GM18909 (cell line): ENCODE measurements around the gene SDCCAG8.

Experiments used
- ATAC-seq: cut with Tn5 transposase; IDR thresholded peaks from one replicate; pipeline ENCODE4 v1.9.1; 2021; ENCODE audit warnings: mild to moderate bottlenecking; ENCODE audit not compliant: unreplicated experiment, poor library complexity

The SDCCAG8 gene

GRCh38 chr1:243473227-243474135 lies 217.6 kb downstream of the SDCCAG8 start:
- ATAC-seq: no peak

- ATAC-seq: no peak
These were observed 218.5 kb downstream of the SDCCAG8 start for GRCh38 chr1:243474136-243474881.

DNA sequence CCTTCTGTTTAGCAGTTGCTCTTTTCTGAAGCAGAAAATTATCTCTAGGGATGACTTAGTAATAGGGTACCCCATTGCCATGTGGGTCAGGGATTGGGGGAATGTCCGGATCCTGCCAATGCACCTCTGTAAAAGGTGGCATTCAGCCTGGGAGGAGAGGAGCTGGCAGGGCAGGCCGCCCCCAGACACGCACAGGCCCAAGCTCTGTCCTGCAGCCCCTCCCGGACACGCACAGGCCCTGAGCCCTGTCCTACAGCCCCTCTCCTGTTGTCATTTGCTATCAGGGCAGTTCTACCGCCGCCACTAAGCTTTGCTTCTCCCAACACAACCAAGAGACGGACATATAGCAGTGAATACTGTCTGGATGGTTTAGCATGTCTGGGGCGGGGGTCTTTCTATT lies 219.1 kb downstream of the SDCCAG8 start:
- no peak for ATAC-seq

DNA sequence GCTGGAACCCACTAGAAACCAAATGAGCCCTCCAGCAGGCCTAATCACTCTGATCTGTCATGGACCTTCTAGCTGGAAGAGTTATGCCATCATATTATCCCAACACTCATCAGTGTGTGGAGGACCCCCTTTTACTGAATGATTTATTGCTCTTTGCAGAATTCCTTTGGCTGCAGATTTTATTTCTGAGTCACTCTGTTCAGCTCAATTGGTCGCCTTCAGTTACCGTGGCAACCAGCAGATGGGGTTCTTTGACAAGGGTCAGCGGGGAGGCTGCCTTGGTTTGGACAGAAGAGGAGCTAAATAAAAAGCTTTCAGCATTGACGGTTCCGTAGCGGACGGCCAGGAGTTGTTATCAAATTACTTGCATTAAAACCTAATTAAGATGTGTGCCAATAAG lies 220.1 kb downstream of the SDCCAG8 start:
- no peak for ATAC-seq

DNA sequence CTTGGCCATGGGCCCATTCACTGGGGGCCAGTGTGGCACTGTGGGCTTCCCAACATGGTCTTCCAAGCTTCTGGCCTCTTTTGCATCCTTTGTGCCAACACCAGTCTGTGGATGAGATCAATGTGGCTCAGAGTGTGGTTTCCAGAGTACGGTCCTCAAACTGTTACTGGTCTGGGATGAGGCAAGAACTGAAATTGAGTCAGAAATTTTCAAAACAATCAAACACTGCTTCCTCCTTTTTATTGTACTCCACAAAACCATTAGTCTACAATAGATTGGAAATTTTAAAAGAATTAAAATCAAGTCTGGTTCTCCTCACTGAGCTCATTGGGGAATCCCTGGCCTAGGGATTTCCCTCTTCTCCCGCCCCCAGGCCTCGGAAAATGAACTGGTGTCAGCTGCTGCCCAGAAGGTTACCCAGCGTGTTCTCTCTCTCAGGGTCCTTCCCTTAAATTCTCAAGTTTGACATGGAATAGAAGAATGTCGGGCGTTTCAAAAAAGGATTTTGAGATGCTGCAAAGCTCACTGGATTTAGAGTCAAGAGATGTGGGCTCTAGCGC lies 222.0 kb downstream of the SDCCAG8 start:
- ATAC-seq: no peak

DNA sequence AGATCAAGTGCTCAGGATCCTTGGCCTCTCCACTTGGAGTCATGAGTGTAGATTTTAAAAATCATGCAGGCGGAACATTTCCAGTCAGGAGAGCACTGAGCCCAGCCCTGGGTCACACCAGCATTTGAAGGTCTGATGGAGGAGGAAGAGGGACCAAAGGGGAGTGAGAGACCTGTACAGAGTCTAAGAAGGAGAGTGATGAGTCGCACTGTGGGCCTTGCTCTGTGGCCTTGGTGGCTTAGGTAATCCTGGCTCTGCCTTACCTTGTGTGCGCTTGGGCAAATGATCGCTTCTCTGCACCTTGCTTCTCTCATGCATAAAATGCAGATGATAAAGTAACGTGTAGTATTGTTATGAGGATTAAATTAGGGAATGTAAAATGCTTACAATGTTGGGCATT lies 225.3 kb downstream of the SDCCAG8 start:
- ATAC-seq: no peak

DNA sequence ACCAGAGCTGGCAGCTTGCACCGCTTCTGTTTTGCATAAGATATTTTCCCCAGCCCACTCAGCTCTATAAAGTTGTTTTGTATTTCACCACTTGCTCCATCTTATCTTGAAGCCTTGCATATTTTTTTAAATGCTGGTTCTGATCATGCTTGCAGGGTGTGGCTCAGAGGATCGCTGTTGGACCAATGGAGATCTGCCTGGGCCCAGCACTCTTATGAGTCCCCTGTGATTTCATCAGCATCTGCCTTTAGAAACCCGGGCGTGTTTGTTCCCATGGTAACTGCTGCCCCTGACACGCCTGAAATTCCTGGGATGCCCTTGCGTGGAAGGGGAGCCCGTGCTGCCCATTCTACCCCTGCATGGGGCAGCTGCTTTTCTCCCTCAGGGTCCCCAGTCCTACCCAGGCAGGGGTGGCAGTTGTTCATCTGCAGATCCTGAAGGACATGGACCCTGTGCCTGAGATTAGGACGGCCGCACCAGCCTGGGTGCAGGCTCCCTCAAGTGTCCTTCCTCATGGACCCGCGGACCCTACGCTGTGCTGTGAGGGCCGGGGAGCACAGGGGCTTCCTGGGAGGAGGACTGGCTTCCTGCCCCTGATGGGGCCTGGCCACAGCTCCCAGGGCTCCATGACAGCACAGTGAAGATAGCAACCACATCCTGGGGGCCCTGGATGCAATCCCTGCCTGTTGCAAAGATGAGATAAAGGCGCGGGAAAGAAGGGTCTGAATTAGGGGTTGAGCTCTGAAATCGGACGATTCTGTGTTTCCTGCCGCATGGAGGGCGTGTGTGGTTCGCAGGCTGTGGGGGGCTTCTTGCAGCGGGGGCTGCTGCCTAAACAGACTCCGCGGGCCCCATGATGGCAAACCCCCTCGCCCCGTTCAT lies 226.5 kb downstream of the SDCCAG8 start:
- ATAC-seq: peak; percentile 37

DNA sequence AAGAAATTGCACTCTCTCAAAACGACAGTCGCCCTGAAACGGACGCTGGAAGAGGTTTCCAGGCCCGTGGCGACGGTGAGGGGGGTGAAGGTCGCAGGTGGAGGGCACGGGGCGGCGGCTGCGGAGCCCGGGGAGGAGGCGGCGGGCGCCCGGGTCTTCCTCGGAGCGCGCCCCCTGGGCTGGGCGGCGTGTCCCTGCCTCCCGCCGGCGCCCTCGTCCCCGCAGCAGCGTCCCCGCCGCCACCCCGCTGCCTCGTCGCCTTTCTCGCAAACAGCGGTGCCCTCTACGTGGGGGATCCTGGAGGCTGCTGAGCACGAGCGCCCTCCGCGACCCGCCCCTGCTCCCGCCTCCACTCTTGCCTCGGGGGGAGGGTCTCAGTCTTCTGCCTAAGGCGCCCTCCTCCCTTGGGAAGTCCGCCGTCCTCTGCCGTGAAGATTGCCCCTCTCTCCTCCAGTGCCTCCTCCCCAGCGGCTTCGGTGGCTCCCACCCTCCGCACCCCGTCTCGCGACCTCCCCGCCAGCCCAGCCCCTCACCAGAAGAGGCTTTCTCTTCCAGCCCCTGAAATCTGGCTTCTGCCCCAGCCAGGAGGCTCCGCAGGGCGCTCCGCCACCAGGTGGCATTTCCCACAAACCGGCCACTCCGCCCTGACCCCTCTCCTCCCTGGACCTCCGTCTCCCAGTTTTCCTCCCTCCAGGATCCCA lies 227.4 kb downstream of the SDCCAG8 start:
- ATAC-seq: peak; percentile 51

DNA sequence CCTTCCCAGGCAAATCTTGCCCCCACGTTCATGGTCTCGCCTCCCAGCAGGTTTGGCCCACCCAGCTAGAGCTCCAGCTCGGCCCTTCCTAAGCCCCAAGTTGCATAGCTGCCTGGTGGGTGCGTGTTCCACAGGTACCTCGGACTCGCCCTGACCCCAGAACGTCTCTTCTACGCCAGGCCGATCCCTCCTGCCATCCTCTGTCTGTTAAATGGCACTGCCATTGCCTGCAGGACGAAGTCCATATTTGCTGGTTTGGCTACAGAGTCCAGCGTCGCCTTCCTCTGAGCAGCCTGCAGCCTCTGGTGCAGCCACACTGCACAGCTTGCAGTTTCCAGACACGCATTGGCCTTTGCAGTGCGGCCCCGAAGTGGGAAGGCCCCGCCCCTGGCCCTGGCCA lies 228.1 kb downstream of the SDCCAG8 start:
- no peak for ATAC-seq

- no peak for ATAC-seq
These were observed 231.3 kb downstream of the SDCCAG8 start for GRCh38 chr1:243487036-243487648.

DNA sequence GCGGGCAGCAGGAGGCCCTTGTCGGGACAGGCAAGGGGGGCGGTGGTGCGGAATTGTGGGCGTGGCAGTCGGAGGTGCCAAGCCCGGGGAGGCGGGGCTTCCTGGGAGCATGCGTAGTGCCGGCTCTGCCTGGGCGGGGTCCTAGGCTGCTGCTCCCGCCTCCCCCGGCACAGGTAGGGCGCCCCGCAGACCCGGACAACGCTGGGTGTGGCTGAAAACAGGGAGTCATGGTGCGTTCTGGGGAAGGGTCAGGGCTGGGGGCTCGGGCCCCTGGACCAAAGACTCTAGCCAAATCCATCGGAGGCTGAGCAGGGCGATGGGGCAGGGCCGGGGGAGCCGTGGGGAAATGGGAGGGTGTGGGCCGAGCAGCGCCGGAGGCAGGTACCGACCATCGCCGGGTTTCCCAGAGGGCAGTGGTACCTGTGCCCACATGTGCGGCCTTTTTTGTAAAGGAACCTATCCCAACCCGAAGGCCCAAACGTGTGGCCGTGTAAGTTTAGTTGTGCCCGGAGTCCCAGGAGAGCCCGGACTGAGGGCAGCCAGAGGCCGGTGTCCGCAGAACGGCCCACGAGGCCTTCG lies 231.9 kb downstream of the SDCCAG8 start:
- no peak for ATAC-seq

- ATAC-seq: no peak
These were observed 232.8 kb downstream of the SDCCAG8 start for GRCh38 chr1:243488459-243489157.

DNA sequence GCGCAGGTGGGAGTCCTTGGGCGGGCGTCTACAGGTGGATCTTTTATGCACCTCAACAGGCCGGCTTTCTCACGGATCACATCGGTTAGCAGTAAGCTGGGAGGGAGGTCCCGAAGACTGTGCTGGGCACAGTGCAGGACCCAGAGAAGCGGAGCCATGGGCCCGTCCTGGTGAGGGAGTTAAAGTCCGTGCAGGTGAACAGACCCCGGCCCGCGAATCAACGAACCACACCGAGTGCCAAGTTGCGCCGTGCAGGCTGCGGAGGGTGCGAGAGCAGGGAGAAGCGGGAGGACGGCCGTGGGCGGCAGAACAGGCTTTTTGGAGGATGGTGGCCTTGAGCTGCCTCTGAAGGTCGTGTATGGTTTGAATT lies 233.3 kb downstream of the SDCCAG8 start:
- ATAC-seq: no peak

DNA sequence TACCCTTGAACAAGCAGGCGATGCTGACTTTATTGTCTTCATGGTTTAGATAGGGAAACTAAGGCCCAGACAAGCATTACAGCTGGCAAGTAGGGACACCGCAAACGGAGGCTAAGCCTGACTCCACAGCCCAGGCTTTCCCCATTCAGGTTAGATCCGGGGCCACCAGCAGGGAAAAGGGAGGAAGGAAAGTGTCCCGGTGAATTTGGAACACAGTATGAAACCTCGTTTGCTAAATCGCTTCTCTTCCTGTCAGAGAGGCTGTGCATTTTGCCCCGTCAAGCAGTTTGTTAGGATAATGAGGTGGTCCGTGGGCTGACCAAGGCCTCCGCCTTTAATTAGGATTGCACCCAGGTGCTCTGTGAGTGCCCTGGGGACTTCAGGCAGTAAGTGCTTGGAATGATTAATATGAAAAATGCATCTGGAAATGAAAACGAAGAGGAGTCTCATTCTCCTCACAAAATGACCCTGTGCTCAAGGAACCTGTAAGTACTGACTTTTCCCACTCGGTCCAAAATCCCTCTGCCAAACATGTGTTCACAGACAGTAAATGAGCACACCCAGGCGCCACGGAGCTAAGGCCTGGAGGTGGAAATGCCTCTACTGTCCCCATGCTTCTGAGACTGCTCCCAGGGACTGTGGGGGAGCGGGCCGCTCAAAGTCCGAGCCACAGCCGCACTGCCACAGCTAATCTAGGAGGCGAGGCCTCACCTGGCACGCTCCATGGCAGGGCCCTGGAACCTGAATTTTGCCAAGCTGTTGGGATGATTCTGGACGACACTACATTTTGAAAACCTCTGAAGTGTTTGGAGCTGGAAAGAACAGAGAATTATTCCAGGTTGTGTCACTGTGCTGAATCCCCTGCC lies 234.1 kb downstream of the SDCCAG8 start:
- no peak for ATAC-seq

GRCh38 chr1:243490748-243491686 lies 235.2 kb downstream of the SDCCAG8 start:
- no peak for ATAC-seq
